GM12872 (cell line): ENCODE results near the gene DNAI2.

Experiments used
- CTCF ChIP-seq: IDR thresholded peaks from 3 replicates; pipeline ENCODE4 v1.5.1; 2011; ENCODE audit warnings: low read depth, mild to moderate bottlenecking, low read length, moderate library complexity; ENCODE audit not compliant: insufficient read depth

Gene DNAI2

GRCh38 chr17:74231928-74232907 is 41.8 kb upstream of the DNAI2 start:
- no peak for TF ChIP-seq CTCF

- no peak for TF ChIP-seq CTCF
Measured at GRCh38 chr17:74233937-74234336, 40.1 kb upstream of the DNAI2 start.

GRCh38 chr17:74234486-74234885 is 39.5 kb upstream of the DNAI2 start:
- TF ChIP-seq CTCF, result no peak

- no peak for TF ChIP-seq CTCF
Measured at GRCh38 chr17:74235040-74235581, 38.9 kb upstream of the DNAI2 start.

- no peak for TF ChIP-seq CTCF
Measured at GRCh38 chr17:74235911-74236371, 38.1 kb upstream of the DNAI2 start.

- no peak for TF ChIP-seq CTCF
Measured at GRCh38 chr17:74237321-74237720, 36.7 kb upstream of the DNAI2 start.

GRCh38 chr17:74239172-74239571 is 34.9 kb upstream of the DNAI2 start:
- no peak for TF ChIP-seq CTCF
